ACHN (cell line): ENCODE results near the gene EMILIN2.
A peak's percentile ranks its signal among the peaks of the same experiment; 100 is the strongest.

Experiments
- DNase-seq: peaks from one replicate; pipeline ENCODE4 v3.0.0-alpha.2; 2015
- in situ Hi-C: cut with HindIII; loops from 2 replicates; pipeline ENCODE4 v1.10.0; 2017; ENCODE audit warnings: low sequenced_read_pairs, low pct_ligation_motif_present, low pct_unique_long_range_greater_than_20kb

Gene EMILIN2

GRCh38 chr18:2893056-2893455, 46.2 kb downstream of the EMILIN2 start:
- in situ Hi-C loops = no loop called here
- no peak for DNase-seq

DNA sequence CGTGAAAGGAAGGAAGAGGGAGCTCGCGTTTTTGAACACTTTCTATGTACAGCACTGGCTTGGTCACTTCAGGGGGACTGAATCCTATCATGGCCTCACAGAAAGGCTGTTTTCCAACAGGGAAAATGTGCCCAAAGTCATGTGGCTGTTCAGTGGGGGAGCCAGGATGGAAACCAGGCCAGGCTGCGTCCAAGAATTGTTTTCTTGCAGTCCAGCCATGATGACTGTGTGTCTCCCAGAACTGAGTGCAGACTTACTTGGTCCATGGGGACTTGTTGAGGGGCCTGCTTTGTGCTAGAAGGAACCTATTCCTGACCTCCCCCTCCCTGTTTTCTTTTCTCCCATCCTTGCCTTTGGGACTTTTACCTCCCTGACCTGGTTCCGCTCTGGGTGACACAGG, 46.9 kb downstream of the EMILIN2 start:
- in situ Hi-C loops = no loop called here
- no peak for DNase-seq

- in situ Hi-C loops = no loop called here
- DNase-seq = no peak
Measured at GRCh38 chr18:2894131-2894840, 47.5 kb downstream of the EMILIN2 start.

DNA sequence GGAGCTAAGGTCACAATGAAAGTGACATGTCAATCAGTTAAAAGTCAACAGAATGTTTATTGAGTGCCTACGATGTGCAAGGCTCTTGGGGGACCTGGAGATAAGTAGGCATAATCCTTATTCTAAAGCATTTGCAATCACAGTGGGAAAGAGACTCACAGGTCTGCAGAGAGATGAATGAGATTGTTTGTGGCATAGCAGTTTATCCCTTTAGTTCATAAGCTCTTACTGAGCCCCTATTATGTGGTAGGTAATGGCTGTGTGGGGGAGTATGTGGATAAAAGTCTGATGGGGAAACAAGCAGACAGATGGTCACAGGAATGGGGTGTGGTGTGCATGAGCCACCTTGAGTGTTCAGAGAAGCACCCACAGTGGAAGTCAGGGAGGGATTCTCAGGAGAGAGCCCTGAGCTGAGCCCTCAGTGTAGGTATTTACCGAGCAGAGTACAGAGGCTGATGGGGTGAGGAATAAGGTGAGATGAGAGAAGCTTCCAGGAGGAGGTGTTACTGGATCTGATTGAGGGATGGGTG, 48.1 kb downstream of the EMILIN2 start:
- DNase-seq = no peak
- in situ Hi-C loops = no loop called here

- in situ Hi-C loops = no loop called here
- DNase-seq = no peak
Measured at GRCh38 chr18:2895391-2895790, 48.6 kb downstream of the EMILIN2 start.

- in situ Hi-C loops = no loop called here
- DNase-seq = no peak
Measured at GRCh38 chr18:2896990-2897389, 50.2 kb downstream of the EMILIN2 start.

- DNase-seq = no peak
- in situ Hi-C loops = no loop called here
Measured at GRCh38 chr18:2897448-2898185, 50.8 kb downstream of the EMILIN2 start.

DNA sequence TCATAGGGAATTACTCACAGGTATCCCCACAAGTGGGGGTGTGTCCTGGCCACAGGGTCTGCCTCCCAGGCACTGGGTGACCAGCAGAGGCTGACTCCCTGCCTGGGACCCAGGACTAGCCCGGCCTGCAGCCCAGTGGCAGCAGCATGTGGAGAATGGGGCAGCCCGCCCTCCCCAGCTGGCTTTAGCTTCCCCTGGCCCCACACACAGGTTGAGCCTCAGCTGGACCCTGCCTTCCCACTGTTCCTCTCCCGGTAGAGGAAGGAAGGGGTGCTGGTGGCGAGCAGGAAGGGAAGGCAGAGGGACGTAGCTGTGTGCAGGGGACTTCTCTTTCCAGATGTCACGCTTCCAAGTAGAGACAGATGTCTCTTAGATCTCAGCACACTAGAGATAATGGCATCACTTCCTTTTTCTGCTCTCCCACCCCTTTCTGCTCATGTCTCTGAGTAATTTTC, 51.4 kb downstream of the EMILIN2 start:
- DNase-seq = peak; percentile 59

GRCh38 chr18:2900684-2901422, 54.0 kb downstream of the EMILIN2 start:
- in situ Hi-C loops = no loop called here
- DNase-seq = no peak

More for the DNA sequence above, 51.4 kb downstream of the EMILIN2 start:
- in situ Hi-C loops = no loop called here

DNA sequence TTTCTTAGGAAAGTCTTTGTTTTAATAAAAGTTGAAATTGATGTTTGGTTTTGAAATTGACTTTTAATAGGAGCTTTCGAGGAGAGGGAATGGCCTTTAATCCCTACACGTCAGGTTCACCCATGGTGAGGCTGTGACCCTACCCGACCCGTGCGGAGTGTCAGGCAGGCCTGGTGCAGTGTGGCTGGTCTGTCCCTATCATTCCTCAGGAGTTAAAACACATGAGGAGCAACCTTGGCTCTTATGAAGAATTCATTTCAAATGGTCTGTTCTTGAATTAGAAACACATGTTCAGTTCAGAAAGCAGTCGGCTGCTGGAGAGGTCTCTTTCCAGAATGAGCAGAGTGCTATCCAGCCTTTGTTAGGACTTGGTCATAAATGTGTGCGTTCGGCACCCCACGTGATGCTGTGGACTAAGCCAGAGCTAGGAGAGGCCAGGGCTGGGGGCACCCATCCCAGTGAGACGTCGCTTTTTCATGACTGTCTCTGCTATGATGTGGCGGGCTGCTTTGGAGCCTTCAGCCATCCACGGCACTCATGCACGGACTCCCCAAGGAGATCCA, 54.7 kb downstream of the EMILIN2 start:
- in situ Hi-C loops = no loop called here
- no peak for DNase-seq

DNA sequence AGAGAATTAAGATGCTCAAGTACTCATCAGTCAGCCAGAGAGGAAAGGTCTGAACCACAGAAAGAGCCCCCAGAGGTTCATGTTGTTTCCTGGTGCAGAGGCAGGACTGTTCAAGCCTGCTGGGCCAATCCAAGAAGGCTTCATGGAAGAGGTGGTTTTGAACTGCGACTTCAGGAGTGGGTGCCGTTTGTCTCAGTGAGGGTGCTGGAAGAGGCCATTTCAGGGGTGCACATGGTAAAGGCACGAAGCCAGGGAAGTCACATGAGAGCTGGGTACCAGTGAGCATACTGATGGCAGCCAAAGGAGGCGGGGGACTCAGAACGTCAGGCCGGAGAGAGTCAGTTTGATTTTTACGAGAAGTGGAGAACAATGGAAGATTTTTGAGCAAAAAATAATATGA, 55.5 kb downstream of the EMILIN2 start:
- no peak for DNase-seq

DNA sequence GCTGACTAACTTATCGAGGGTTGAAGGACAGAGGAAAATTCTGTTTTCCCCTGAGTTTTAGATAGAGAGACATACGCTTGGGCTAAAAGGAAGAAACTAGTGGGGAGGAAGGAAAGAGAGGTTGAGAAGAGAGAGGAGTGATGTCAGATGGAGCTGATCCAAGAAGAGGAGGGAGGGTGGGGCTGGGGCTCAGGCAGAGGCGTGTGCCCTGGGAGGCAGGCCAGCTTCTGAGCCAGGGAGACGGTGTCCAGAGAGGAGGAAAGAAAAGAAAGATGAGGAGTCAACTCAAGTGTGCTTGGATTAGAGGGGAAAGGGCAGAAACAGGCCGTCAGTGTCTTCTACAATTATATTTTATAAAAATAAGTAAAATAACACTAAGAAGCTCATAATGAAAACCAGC, 56.2 kb downstream of the EMILIN2 start:
- in situ Hi-C loops = no loop called here
- peak; percentile 36 for DNase-seq

More for the DNA sequence above, 55.5 kb downstream of the EMILIN2 start:
- in situ Hi-C loops = no loop called here

GRCh38 chr18:2905854-2906703, 59.3 kb downstream of the EMILIN2 start:
- DNase-seq = peak; percentile 24
- in situ Hi-C loops = no loop called here

DNA sequence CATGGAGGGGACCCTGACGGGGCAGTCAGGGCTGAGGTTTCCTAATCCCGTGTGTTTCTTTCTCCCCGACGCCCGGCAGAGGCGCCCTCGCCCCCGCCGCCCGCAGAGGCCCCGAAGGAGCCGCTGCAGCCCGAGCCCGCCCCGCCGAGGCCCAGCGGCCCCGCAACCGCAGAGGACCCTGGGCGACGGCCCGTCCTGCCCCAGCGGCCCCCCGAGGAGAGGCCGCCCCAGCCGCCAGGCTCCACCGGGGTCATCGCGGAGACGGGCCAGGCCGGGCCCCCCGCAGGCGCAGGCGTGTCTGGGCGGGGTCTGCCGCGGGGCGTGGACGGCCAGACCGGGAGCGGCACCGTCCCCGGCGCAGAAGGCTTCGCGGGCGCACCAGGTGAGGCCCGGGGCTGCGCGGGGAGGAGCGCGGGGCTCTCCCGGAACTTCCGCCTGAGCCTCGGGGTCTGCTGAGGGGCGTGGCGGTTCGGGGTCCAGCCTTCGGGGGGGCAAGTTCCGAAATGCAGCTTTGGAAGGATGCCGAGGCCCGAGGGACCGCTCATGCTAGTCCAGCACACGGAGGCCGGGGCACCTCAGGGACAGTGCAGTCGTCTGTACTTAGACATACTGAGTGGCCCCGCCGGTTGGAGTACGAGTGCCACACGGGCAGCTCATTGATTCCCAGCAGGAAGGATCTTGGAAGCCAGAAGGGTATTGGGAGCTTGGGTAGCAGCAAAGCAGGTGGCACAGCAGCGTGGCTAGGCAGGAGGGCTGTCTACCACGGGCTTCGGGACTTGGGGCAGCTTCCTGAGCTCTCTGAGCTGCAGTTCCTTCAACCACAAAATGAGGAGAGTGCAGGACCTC, 60.1 kb downstream of the EMILIN2 start:
- in situ Hi-C loops = no loop called here
- DNase-seq = peak; percentile 31

GRCh38 chr18:2907550-2908135, 60.8 kb downstream of the EMILIN2 start:
- no peak for DNase-seq
- in situ Hi-C loops = no loop called here

DNA sequence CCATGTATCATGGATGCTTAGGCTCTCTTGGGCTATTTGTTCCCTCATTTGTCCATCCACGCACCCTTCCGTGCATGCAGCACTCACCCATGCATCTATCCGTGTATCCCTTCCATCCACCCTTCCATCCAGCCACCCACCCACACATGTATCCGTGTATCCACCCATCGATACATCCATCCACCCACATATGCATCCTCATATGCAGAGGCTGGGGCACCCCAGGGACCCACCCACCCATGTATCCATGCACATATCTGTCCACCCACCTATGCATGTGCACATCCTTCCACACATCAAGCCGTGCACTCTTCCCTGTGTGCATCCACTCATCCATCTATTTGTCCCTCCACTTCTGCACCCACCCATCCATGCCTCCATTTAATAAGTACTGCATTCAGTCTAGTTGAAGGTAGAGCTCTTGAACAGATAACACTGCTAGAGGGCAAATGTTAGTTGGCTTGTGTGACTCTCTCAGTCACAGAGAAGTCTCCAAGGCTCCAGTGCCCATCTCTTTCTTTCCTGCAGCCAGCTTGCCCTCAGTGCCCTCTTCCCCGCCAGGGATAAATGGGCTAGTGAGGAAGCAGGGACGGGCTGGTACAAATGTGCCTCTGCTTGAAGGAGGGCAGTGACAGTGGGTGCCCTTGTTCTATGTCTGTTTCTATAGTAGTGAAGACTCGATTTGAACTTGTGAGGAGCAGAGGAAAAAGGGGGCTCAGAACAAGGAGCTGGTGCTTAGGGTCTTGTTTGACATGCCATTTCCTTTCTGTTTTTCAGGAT, 61.5 kb downstream of the EMILIN2 start:
- in situ Hi-C loops = no loop called here

More for the DNA sequence above, 61.5 kb downstream of the EMILIN2 start:
- no peak for DNase-seq
